AG09319 (cell line): ENCODE results near the gene CALU.

Experiments
- DNase-seq: peaks from one replicate; pipeline ENCODE4 v3.0.0-alpha.2; 2010; ENCODE audit warnings: low read depth; ENCODE audit errors: extremely low read depth
- CTCF ChIP-seq: IDR thresholded peaks from 2 replicates; pipeline ENCODE4 v1.5.1; 2011; ENCODE audit warnings: low read depth, mild to moderate bottlenecking, inconsistent platforms, low read length, moderate library complexity

CALU gene

GRCh38 chr7:128725531-128725930 is 13.6 kb upstream of the CALU start:
- DNase-seq = no peak
- TF ChIP-seq CTCF = no peak

- TF ChIP-seq CTCF = no peak
- no peak for DNase-seq
Measured at GRCh38 chr7:128726059-128726736, 13.0 kb upstream of the CALU start.

- TF ChIP-seq CTCF = no peak
- no peak for DNase-seq
Measured at GRCh38 chr7:128726737-128727072, 12.5 kb upstream of the CALU start.

- DNase-seq = no peak
- TF ChIP-seq CTCF = no peak
Measured at GRCh38 chr7:128727239-128727638, 11.9 kb upstream of the CALU start.

- DNase-seq = peak; percentile 27
- no peak for TF ChIP-seq CTCF
Measured at GRCh38 chr7:128728598-128728997, 10.6 kb upstream of the CALU start.

GRCh38 chr7:128729494-128729893 is 9.7 kb upstream of the CALU start:
- TF ChIP-seq CTCF = no peak
- DNase-seq = no peak

- DNase-seq = no peak
- TF ChIP-seq CTCF = no peak
Measured at GRCh38 chr7:128731184-128731583, 8.0 kb upstream of the CALU start.
